Stimulated activated CD8-positive, alpha-beta memory T cell treated with anti-CD3 and anti-CD28 coated beads, Interleukin-2, amount 100 ng/mL, for 1 hour (primary cell): ENCODE measurements around the gene ARAP2.

ENCODE experiments used
- DNase-seq, 2 donors: peaks; one replicate each; pipeline ENCODE4 v3.0.0-alpha.2; 2020; ENCODE audit warnings: low read depth in 2 of 2

Gene ARAP2

GRCh38 chr4:36256398-36256891 is 12.1 kb upstream of the ARAP2 start:
- DNase-seq, result no peak

- peak in 1 of 2 donors; percentile 35 for DNase-seq
These were observed 11.3 kb upstream of the ARAP2 start for GRCh38 chr4:36255577-36255976.

- no peak for DNase-seq
These were observed 10.1 kb upstream of the ARAP2 start for GRCh38 chr4:36254371-36254770.

- DNase-seq, result no peak
These were observed 7.7 kb upstream of the ARAP2 start for GRCh38 chr4:36251983-36252382.

GRCh38 chr4:36249610-36250009 is 5.3 kb upstream of the ARAP2 start:
- DNase-seq, result no peak

GRCh38 chr4:36243355-36244256 is 708 bp downstream of the ARAP2 start:
- peak in 1 of 2 donors; percentile 19 for DNase-seq

GRCh38 chr4:36242629-36243354 is 1.5 kb downstream of the ARAP2 start:
- DNase-seq, result no peak

- no peak for DNase-seq
These were observed 2.5 kb downstream of the ARAP2 start for GRCh38 chr4:36241771-36242170.

GRCh38 chr4:36237366-36238313 is 6.7 kb downstream of the ARAP2 start:
- DNase-seq, result no peak

GRCh38 chr4:36236159-36236558 is 8.2 kb downstream of the ARAP2 start:
- DNase-seq, result no peak

- DNase-seq, result no peak
These were observed 9.0 kb downstream of the ARAP2 start for GRCh38 chr4:36235306-36235705.

GRCh38 chr4:36233567-36234266 is 10.6 kb downstream of the ARAP2 start:
- no peak for DNase-seq

GRCh38 chr4:36230534-36230933 is 13.8 kb downstream of the ARAP2 start:
- DNase-seq, result no peak

- DNase-seq, result no peak
These were observed 16.4 kb downstream of the ARAP2 start for GRCh38 chr4:36227913-36228312.

- DNase-seq, result no peak
These were observed 17.7 kb downstream of the ARAP2 start for GRCh38 chr4:36226430-36227227.

- no peak for DNase-seq
These were observed 19.1 kb downstream of the ARAP2 start for GRCh38 chr4:36224972-36225903.

- no peak for DNase-seq
These were observed 21.6 kb downstream of the ARAP2 start for GRCh38 chr4:36222702-36223101.

- no peak for DNase-seq
These were observed 23.5 kb downstream of the ARAP2 start for GRCh38 chr4:36220776-36221175.

- no peak for DNase-seq
These were observed 26.2 kb downstream of the ARAP2 start for GRCh38 chr4:36218121-36218520.
